H9 (cell line): Measurements from ENCODE around the gene PRPF4. TPM values are rescaled to one million over a fixed set of nuclear protein-coding genes. Genes with fewer than 3 reads are reported as not detected.

Source experiments
- DNase-seq: peaks from one replicate; pipeline ENCODE4 v3.0.0-alpha.2; 2017
- H2AFZ ChIP-seq: one replicate; pipeline ENCODE4 v1.6.1; 2013; ENCODE audit warnings: mild to moderate bottlenecking, low read length, control low read depth, moderate library complexity
- H2AK5ac ChIP-seq: 2 replicates; pipeline ENCODE4 v1.6.1; 2013; ENCODE audit warnings: low read length, control low read depth, mixed read lengths; ENCODE audit not compliant: insufficient read length
- H2BK120ac ChIP-seq: one replicate; pipeline ENCODE4 v1.6.1; 2013; ENCODE audit warnings: low read depth, mild to moderate bottlenecking, low read length, control low read depth, inconsistent platforms; ENCODE audit not compliant: poor library complexity, severe bottlenecking
- H2BK12ac ChIP-seq: 2 replicates; pipeline ENCODE4 v1.6.1; 2013; ENCODE audit warnings: low read length, control low read depth, mixed read lengths, low read depth; ENCODE audit not compliant: insufficient read length
- H2BK15ac ChIP-seq: 2 replicates; pipeline ENCODE4 v1.6.1; 2013; ENCODE audit warnings: low read depth, low read length, control low read depth
- H2BK20ac ChIP-seq: one replicate; pipeline ENCODE4 v1.6.1; 2013; ENCODE audit warnings: low read depth, mild to moderate bottlenecking, low read length, control low read depth, inconsistent platforms; ENCODE audit not compliant: poor library complexity, severe bottlenecking
- H2BK5ac ChIP-seq: 2 replicates; pipeline ENCODE4 v1.6.1; 2013; ENCODE audit warnings: low read length, control low read depth, mixed read lengths; ENCODE audit not compliant: insufficient read length
- H3K14ac ChIP-seq: 2 replicates; pipeline ENCODE4 v1.6.1; 2013; ENCODE audit warnings: low read length, control low read depth; ENCODE audit not compliant: insufficient read depth
- H3K18ac ChIP-seq: 2 replicates; pipeline ENCODE4 v1.6.1; 2013; ENCODE audit warnings: low read depth, mild to moderate bottlenecking, mixed read lengths, low read length, control low read depth; ENCODE audit not compliant: insufficient read length
- H3K23ac ChIP-seq: 2 replicates; pipeline ENCODE4 v1.6.1; 2013; ENCODE audit warnings: low read length, control low read depth, mixed read lengths, low read depth; ENCODE audit not compliant: insufficient read length
- H3K23me2 ChIP-seq: 2 replicates; pipeline ENCODE4 v1.6.1; 2013; ENCODE audit warnings: low read depth, mild to moderate bottlenecking, mixed read lengths, low read length, control low read depth; ENCODE audit not compliant: insufficient read length, poor library complexity, severe bottlenecking
- H3K27ac ChIP-seq: 2 replicates; pipeline ENCODE4 v1.5.1; 2013; ENCODE audit warnings: low read length, control low read depth, mixed read lengths, low read depth; ENCODE audit not compliant: insufficient read length
- H3K27me3 ChIP-seq: 2 replicates; pipeline ENCODE4 v1.6.1; 2013; ENCODE audit warnings: low read length, control low read depth, inconsistent platforms; ENCODE audit not compliant: insufficient read depth
- H3K4ac ChIP-seq: 2 replicates; pipeline ENCODE4 v1.6.1; 2013; ENCODE audit warnings: low read depth, mild to moderate bottlenecking, control low read depth, inconsistent platforms, low read length, moderate library complexity
- H3K4me1 ChIP-seq: 2 replicates; pipeline ENCODE4 v1.6.1; 2013; ENCODE audit warnings: low read length, control low read depth, inconsistent platforms; ENCODE audit not compliant: insufficient read depth
- H3K4me2 ChIP-seq: 2 replicates; pipeline ENCODE4 v1.6.1; 2013; ENCODE audit warnings: low read length, control low read depth, mixed read lengths; ENCODE audit not compliant: insufficient read length, insufficient read depth
- H3K56ac ChIP-seq: 2 replicates; pipeline ENCODE4 v1.6.1; 2013; ENCODE audit warnings: low read depth, mild to moderate bottlenecking, mixed read lengths, low read length, control low read depth; ENCODE audit not compliant: insufficient read length
- H3K79me1 ChIP-seq: 2 replicates; pipeline ENCODE4 v1.6.1; 2013; ENCODE audit warnings: low read depth, mild to moderate bottlenecking, moderate library complexity, low read length, control low read depth, inconsistent platforms; ENCODE audit not compliant: insufficient read depth, poor library complexity, severe bottlenecking
- H3K79me2 ChIP-seq: 2 replicates; pipeline ENCODE4 v1.6.1; 2013; ENCODE audit warnings: low read length, control low read depth, inconsistent platforms; ENCODE audit not compliant: insufficient read depth
- H3K9ac ChIP-seq: 2 replicates; pipeline ENCODE4 v1.6.1; 2013; ENCODE audit warnings: low read length, control low read depth, mixed read lengths; ENCODE audit not compliant: insufficient read length; ENCODE audit errors: extremely low read depth
- H3K9me3 ChIP-seq: one replicate; pipeline ENCODE4 v1.6.1; 2013; ENCODE audit warnings: low read depth, low read length, inconsistent platforms; ENCODE audit not compliant: control insufficient read depth
- H3T11ph ChIP-seq: one replicate; pipeline ENCODE4 v1.6.1; 2013; ENCODE audit warnings: mild to moderate bottlenecking, low read length, control low read depth, inconsistent platforms
- H4K20me1 ChIP-seq: one replicate; pipeline ENCODE4 v1.6.1; 2013; ENCODE audit not compliant: control insufficient read depth, insufficient read length, insufficient read depth
- H4K5ac ChIP-seq: 2 replicates; pipeline ENCODE4 v1.6.1; 2013; ENCODE audit warnings: low read depth, mild to moderate bottlenecking, mixed read lengths, low read length, control low read depth; ENCODE audit not compliant: insufficient read length
- H4K8ac ChIP-seq: replicated peaks from 2 replicates; pipeline ENCODE4 v1.6.1; 2013; ENCODE audit warnings: low read length, control low read depth, mixed read lengths, low read depth; ENCODE audit not compliant: insufficient read length
- H4K91ac ChIP-seq: 2 replicates; pipeline ENCODE4 v1.6.1; 2013; ENCODE audit warnings: low read depth, mild to moderate bottlenecking, moderate library complexity, mixed read lengths, low read length, control low read depth; ENCODE audit not compliant: insufficient read length
- H3K27ac Mint-ChIP-seq, 3 experiments: 2 replicates in 2 of 3; 3 replicates in 1 of 3; pipeline ENCODE4 v1.8.0; 2020 to 2021; ENCODE audit warnings: mixed read lengths in 3 of 3, mild to moderate bottlenecking in 1 of 3, moderate library complexity in 1 of 3
- H3K27me3 Mint-ChIP-seq: 2 replicates; pipeline ENCODE4 v1.8.0; 2021; ENCODE audit warnings: low read depth, mild to moderate bottlenecking, moderate library complexity, mixed read lengths
- H3K36me3 Mint-ChIP-seq, 3 experiments: 2 replicates in 2 of 3; 3 replicates in 1 of 3; pipeline ENCODE4 v1.8.0; 2020 to 2021; ENCODE audit warnings: low read depth in 3 of 3, mixed read lengths in 3 of 3; ENCODE audit not compliant: insufficient read depth in 1 of 3
- H3K4me1 Mint-ChIP-seq, 2 experiments: 2 replicates each; pipeline ENCODE4 v1.8.0; 2020; ENCODE audit warnings: mixed read lengths in 2 of 2
- H3K4me3 Mint-ChIP-seq, 2 experiments: 2 replicates in 1 of 2; 3 replicates in 1 of 2; pipeline ENCODE4 v1.8.0; 2020 to 2021; ENCODE audit warnings: mild to moderate bottlenecking in 2 of 2, mixed read lengths in 2 of 2, moderate library complexity in 1 of 2
- H3K9me3 Mint-ChIP-seq, 2 experiments: 2 replicates in 1 of 2; 3 replicates in 1 of 2; pipeline ENCODE4 v1.8.0; 2020; ENCODE audit warnings: mild to moderate bottlenecking in 2 of 2, mixed read lengths in 2 of 2, moderate library complexity in 1 of 2
- WGBS: extraction: QIAGEN DNeasy Blood & Tissue Kit; methylation state at CpG from one replicate; pipeline ENCODE4 v1.1.7; 2013; ENCODE audit warnings: missing lambda C conversion rate, low lambda C conversion rate, mixed read lengths; ENCODE audit not compliant: insufficient read length; ENCODE audit errors: extremely low coverage; 5-methylcytosine and 5-hydroxymethylcytosine counted together
- total RNA-seq: library from RNA; stranded (reverse); gene quantifications from 2 replicates; pipeline ENCODE4 v1.2.1, GENCODE V29; 2021
- TF ChIP-seq, protein P1 (sequence below): fragments of 200-600 bp; sonication (generic); conservative IDR thresholded peaks from 3 replicates; pipeline ENCODE4 v1.8.0; 2021; ENCODE audit warnings: antibody characterized with exemption, mild to moderate bottlenecking

Gene PRPF4
- total RNA-seq, 1 experiment from 2014 or later = 49.8 TPM

DNA sequence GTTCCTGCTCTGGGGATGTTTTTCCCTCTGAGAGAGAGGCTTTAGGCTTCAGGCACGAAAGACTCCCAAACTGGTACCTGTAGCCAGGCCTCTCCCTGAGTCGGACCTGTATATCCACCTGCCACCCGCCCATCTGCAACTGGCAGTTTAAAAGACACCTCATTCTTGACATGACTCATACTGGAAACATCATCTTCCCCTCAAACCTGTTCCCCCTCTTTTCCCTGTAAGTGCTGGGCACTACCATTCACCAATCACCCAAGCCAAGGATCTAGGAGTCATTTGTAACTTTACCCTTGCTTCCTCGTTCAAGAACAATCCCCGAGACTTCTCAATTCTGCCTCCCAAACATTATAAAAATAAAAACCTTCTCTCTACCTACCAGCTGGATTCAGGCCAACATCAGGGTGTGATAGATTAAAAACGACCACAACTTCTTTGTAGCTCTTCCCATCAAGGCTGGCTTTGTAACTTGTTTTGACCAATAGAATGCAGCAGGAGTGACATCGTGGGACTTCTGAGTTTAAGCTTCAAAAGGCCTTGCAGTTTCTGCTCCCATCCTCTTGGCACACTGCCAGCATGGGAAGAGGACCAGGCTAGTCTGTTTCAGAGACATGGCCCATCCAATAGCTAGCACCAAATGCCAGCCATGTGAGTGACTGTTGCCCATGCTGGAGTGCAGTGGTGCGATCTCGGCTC, 66.4 kb downstream of the PRPF4 start:
- Histone ChIP-seq H3K27me3 (no peaks in the 10 kb centered on the region; the same call in 1 of the 2 replicates), H2BK20ac (no peak overlapping the region), H3K4me1 (no peaks in the 10 kb centered on the region), H2BK5ac (no peak overlapping the region), H3K14ac (no peak overlapping the region), H4K20me1 (no peaks in the 10 kb centered on the region), H3K23ac (no peak overlapping the region), H3K9ac (no peak overlapping the region), H3K79me2 (no peaks in the 10 kb centered on the region), H2BK15ac (no peak overlapping the region), H3K9me3 (no peaks in the 10 kb centered on the region), H4K5ac (no peak overlapping the region), H3K27ac (no peak overlapping the region), H2BK120ac (no peak overlapping the region), H3K4ac (no peak overlapping the region), H3K23me2 (peaks cover 9% of the 10 kb centered on the region), H3K79me1 (no peaks in the 10 kb centered on the region), H2AFZ (no peak overlapping the region), H2BK12ac (no peak overlapping the region), H3K56ac (no peak overlapping the region), H3K4me2 (no peak overlapping the region), H4K91ac (no peak overlapping the region), H3K18ac (no peak overlapping the region), H3T11ph (no peak overlapping the region), H4K8ac (no peak overlapping the region), H2AK5ac (no peak overlapping the region)
- Mint-ChIP-seq H3K9me3 (no peaks in the 10 kb centered on the region; a peak in 1 of 5 replicates), H3K4me3 (no peak overlapping the region), H3K4me1 (peaks cover 0 to 7% of the 10 kb centered on the region in 2 experiments), H3K36me3 (no peaks in the 10 kb centered on the region), H3K27me3 (peaks cover 40% of the 10 kb centered on the region), H3K27ac (no peak overlapping the region)
- WGBS = no CpG with 5 or more reads among the region's 9 CpGs
- DNase-seq = no peak
- TF ChIP-seq, protein P1, sequence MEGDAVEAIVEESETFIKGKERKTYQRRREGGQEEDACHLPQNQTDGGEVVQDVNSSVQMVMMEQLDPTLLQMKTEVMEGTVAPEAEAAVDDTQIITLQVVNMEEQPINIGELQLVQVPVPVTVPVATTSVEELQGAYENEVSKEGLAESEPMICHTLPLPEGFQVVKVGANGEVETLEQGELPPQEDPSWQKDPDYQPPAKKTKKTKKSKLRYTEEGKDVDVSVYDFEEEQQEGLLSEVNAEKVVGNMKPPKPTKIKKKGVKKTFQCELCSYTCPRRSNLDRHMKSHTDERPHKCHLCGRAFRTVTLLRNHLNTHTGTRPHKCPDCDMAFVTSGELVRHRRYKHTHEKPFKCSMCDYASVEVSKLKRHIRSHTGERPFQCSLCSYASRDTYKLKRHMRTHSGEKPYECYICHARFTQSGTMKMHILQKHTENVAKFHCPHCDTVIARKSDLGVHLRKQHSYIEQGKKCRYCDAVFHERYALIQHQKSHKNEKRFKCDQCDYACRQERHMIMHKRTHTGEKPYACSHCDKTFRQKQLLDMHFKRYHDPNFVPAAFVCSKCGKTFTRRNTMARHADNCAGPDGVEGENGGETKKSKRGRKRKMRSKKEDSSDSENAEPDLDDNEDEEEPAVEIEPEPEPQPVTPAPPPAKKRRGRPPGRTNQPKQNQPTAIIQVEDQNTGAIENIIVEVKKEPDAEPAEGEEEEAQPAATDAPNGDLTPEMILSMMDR = no peak

Other genes with a start within 250 kb of the PRPF4 start
- gene ZFP37, start 218.9 kb upstream of the PRPF4 start, total RNA-seq = 4.8 and 5.1 TPM in 2 replicates
- 1.0 and 1.3 TPM in 2 replicates for gene SLC31A2, start 124.7 kb upstream of the PRPF4 start, total RNA-seq
- 18.5 and 19.3 TPM in 2 replicates for gene FKBP15, start 54.4 kb upstream of the PRPF4 start, total RNA-seq
- gene SLC31A1, start 54.1 kb upstream of the PRPF4 start, total RNA-seq = 34.4 and 34.8 TPM in 2 replicates
- 37.8 and 38.6 TPM in 2 replicates for gene CDC26, start 86 bp upstream of the PRPF4 start, total RNA-seq
- 0.33 TPM in 1 of 2 replicates, not detected in the other for gene RNF183, start 27.7 kb downstream of the PRPF4 start, total RNA-seq
- gene WDR31, start 64.6 kb downstream of the PRPF4 start, total RNA-seq = 0.59 and 0.72 TPM in 2 replicates
- 4.5 and 5.1 TPM in 2 replicates for gene BSPRY, start 73.9 kb downstream of the PRPF4 start, total RNA-seq
- gene HDHD3, start 101.3 kb downstream of the PRPF4 start, total RNA-seq = 10.8 and 10.9 TPM in 2 replicates
- 11.5 and 13.2 TPM in 2 replicates for gene ALAD, start 125.6 kb downstream of the PRPF4 start, total RNA-seq
- 82.4 and 85.9 TPM in 2 replicates for gene POLE3, start 135.0 kb downstream of the PRPF4 start, total RNA-seq
- 0.24 and 0.57 TPM in 2 replicates for gene C9orf43, start 135.1 kb downstream of the PRPF4 start, total RNA-seq
- gene RGS3, start 188.1 kb downstream of the PRPF4 start, total RNA-seq = 12.1 and 13.9 TPM in 2 replicates